ENCODE data around the gene CDKN2B. TPM values are rescaled to one million over a fixed set of nuclear protein-coding genes. Genes with fewer than 3 reads are reported as not detected.

The CDKN2B gene
- total RNA-seq, 4 donors from 2014 or later = 4.5 to 25.1 (median 15.6) TPM

GRCh38 chr9:21998026-21998425 is 11.1 kb downstream of the CDKN2B start:
- in situ Hi-C loops (cut with MboI; ENCODE audit: low sequenced_read_pairs in 4 of 4) (loop anchor here in 2 of 4 donors (25.0 kb wide), 1 partner anchor 661 kb away; the partner anchor contains the start of gene KLHL9 (in 2 of the 2)), intact Hi-C loops (cut with DNase I; ENCODE audit: low total_unique reads) (no loop called here)
- no peak for DNase-seq
- no peak for ATAC-seq
- H3K9me3 ChIP-seq = no peaks in the 10 kb centered on the region
- peaks cover 4 to 14% (median 6%) of the 10 kb centered on the region in 3 donors for H3K27me3 ChIP-seq
- no peak overlapping the region for H3K27ac ChIP-seq
- H3K4me1 ChIP-seq = peaks cover 4 to 5% of the 10 kb centered on the region in 2 donors
- H3K36me3 ChIP-seq = no peaks in the 10 kb centered on the region
- no peak for TF ChIP-seq POLR2A (IDR thresholded peaks at IDR 0.05)
- TF ChIP-seq CTCF (IDR thresholded peaks at IDR 0.05 in 4 of 5, conservative IDR thresholded peaks at IDR 0.05 in 1 of 5) = no peak
- no peak overlapping the region for H3K4me3 ChIP-seq

- intact Hi-C loops (cut with DNase I; ENCODE audit: low total_unique reads) = no loop called here
- TF ChIP-seq POLR2A (IDR thresholded peaks at IDR 0.05) = no peak
- no peak for TF ChIP-seq CTCF (IDR thresholded peaks at IDR 0.05 in 4 of 5, conservative IDR thresholded peaks at IDR 0.05 in 1 of 5)
- H3K4me3 ChIP-seq = no peak overlapping the region
- H3K36me3 ChIP-seq = no peaks in the 10 kb centered on the region
- no peak for ATAC-seq
- H3K27me3 ChIP-seq = peaks cover 4 to 17% (median 10%) of the 10 kb centered on the region in 3 donors
- H3K9me3 ChIP-seq = no peaks in the 10 kb centered on the region
- peaks cover 4 to 5% of the 10 kb centered on the region in 2 donors for H3K4me1 ChIP-seq
- in situ Hi-C loops (cut with MboI; ENCODE audit: low sequenced_read_pairs in 4 of 4) = loop anchor here in 2 of 4 donors (25.0 kb wide), 1 partner anchor 660 kb away; the partner anchor contains the start of gene KLHL9 (in 2 of the 2)
- no peak overlapping the region for H3K27ac ChIP-seq
- no peak for DNase-seq
Measured at GRCh38 chr9:21997480-21997879, 11.6 kb downstream of the CDKN2B start.

- Histone ChIP-seq H3K4me3 (no peak overlapping the region), H3K36me3 (no peaks in the 10 kb centered on the region), H3K4me1 (peaks cover 4 to 5% of the 10 kb centered on the region in 2 donors), H3K27ac (no peak overlapping the region), H3K9me3 (no peaks in the 10 kb centered on the region), H3K27me3 (peaks cover 4 to 17% (median 14%) of the 10 kb centered on the region in 3 donors)
- intact Hi-C loops (cut with DNase I; ENCODE audit: low total_unique reads) = no loop called here
- TF ChIP-seq POLR2A (IDR thresholded peaks at IDR 0.05) (no peak), CTCF (IDR thresholded peaks at IDR 0.05 in 4 of 5, conservative IDR thresholded peaks at IDR 0.05 in 1 of 5) (no peak)
- ATAC-seq = no peak
- in situ Hi-C loops (cut with MboI; ENCODE audit: low sequenced_read_pairs in 4 of 4) = loop anchor here in 2 of 4 donors (25.0 kb wide), 1 partner anchor 660 kb away; the partner anchor contains the start of gene KLHL9 (in 2 of the 2)
- DNase-seq = no peak
Measured at GRCh38 chr9:21996858-21997257, 12.2 kb downstream of the CDKN2B start.

- no peak overlapping the region for H3K27ac ChIP-seq
- peaks cover 4 to 5% of the 10 kb centered on the region in 2 donors for H3K4me1 ChIP-seq
- in situ Hi-C loops (cut with MboI; ENCODE audit: low sequenced_read_pairs in 4 of 4) = loop anchor here in 2 of 4 donors (25.0 kb wide), 1 partner anchor 659 kb away; the partner anchor contains the start of gene KLHL9 (in 2 of the 2)
- ATAC-seq (no peak), DNase-seq (no peak)
- TF ChIP-seq CTCF (IDR thresholded peaks at IDR 0.05 in 4 of 5, conservative IDR thresholded peaks at IDR 0.05 in 1 of 5) (no peak), POLR2A (IDR thresholded peaks at IDR 0.05) (no peak)
- no peak overlapping the region for H3K4me3 ChIP-seq
- H3K36me3 ChIP-seq = no peaks in the 10 kb centered on the region
- intact Hi-C loops (cut with DNase I; ENCODE audit: low total_unique reads) = no loop called here
- H3K27me3 ChIP-seq = peaks cover 4 to 19% (median 18%) of the 10 kb centered on the region in 3 donors
- H3K9me3 ChIP-seq = no peaks in the 10 kb centered on the region
Measured at GRCh38 chr9:21996438-21996837, 12.7 kb downstream of the CDKN2B start.
